Stomach smooth muscle (tissue), 2 donors: ENCODE data around the gene ZNF516.

Experiments used
- H3K27ac ChIP-seq: one replicate; pipeline ENCODE4 v1.7.0; 2013; ENCODE audit warnings: mild to moderate bottlenecking, low read length, inconsistent platforms
- H3K27me3 ChIP-seq, 2 donors: one replicate each; pipeline ENCODE4 v1.7.0; 2013; ENCODE audit warnings: low read length in 2 of 2; ENCODE audit not compliant: insufficient read depth in 2 of 2, control insufficient read depth in 1 of 2
- H3K36me3 ChIP-seq, 2 donors: one replicate each; pipeline ENCODE4 v1.7.0; 2013; ENCODE audit warnings: low read length in 2 of 2; ENCODE audit not compliant: control insufficient read depth in 2 of 2, insufficient read depth in 2 of 2
- H3K4me1 ChIP-seq: one replicate; pipeline ENCODE4 v1.7.0; 2013; ENCODE audit warnings: low read length; ENCODE audit not compliant: control insufficient read depth, insufficient read depth
- H3K4me3 ChIP-seq, 2 donors: one replicate each; pipeline ENCODE4 v1.7.0; 2013; ENCODE audit warnings: low read length in 2 of 2
- H3K9ac ChIP-seq, 2 donors: one replicate each; pipeline ENCODE4 v1.7.0; 2013; ENCODE audit warnings: low read length in 2 of 2, mild to moderate bottlenecking in 1 of 2
- H3K9me3 ChIP-seq, 2 donors: one replicate each; pipeline ENCODE4 v1.7.0; 2013; ENCODE audit warnings: low read length in 2 of 2; ENCODE audit not compliant: control insufficient read depth in 2 of 2
- donor health status: healthy.
- donor health status: Pancreatic carcinoma.

ZNF516 gene

GRCh38 chr18:76402026-76402990 is 92.7 kb downstream of the ZNF516 start:
- Histone ChIP-seq H3K4me3 (no peak overlapping the region), H3K9ac (no peak overlapping the region), H3K27me3 (no peaks in the 10 kb centered on the region), H3K9me3 (no peaks in the 10 kb centered on the region), H3K4me1 (peaks cover 11% of the 10 kb centered on the region), H3K36me3 (peaks cover 7 to 10% of the 10 kb centered on the region in 2 donors), H3K27ac (no peak overlapping the region)

GRCh38 chr18:76401498-76401897 is 93.5 kb downstream of the ZNF516 start:
- Histone ChIP-seq H3K4me1 (peaks cover 12% of the 10 kb centered on the region), H3K27ac (no peak overlapping the region), H3K36me3 (peaks cover 7 to 10% of the 10 kb centered on the region in 2 donors), H3K4me3 (no peak overlapping the region), H3K27me3 (no peaks in the 10 kb centered on the region), H3K9me3 (no peaks in the 10 kb centered on the region), H3K9ac (no peak overlapping the region)

GRCh38 chr18:76399613-76400391 is 95.2 kb downstream of the ZNF516 start:
- Histone ChIP-seq H3K36me3 (peaks cover 7 to 10% of the 10 kb centered on the region in 2 donors), H3K4me3 (no peak overlapping the region), H3K27me3 (no peaks in the 10 kb centered on the region), H3K4me1 (peaks cover 12% of the 10 kb centered on the region), H3K9me3 (no peaks in the 10 kb centered on the region), H3K27ac (no peak overlapping the region), H3K9ac (no peak overlapping the region)

- no peak overlapping the region for H3K27ac ChIP-seq
- H3K36me3 ChIP-seq = peaks cover 2 to 3% of the 10 kb centered on the region in 2 donors
- H3K4me1 ChIP-seq = peaks cover 12% of the 10 kb centered on the region
- H3K27me3 ChIP-seq = no peaks in the 10 kb centered on the region
- H3K9ac ChIP-seq = no peak overlapping the region
- H3K9me3 ChIP-seq = no peaks in the 10 kb centered on the region
- no peak overlapping the region for H3K4me3 ChIP-seq
Measured at GRCh38 chr18:76398896-76399612, 96.0 kb downstream of the ZNF516 start.

GRCh38 chr18:76398295-76398694 is 96.7 kb downstream of the ZNF516 start:
- Histone ChIP-seq H3K4me3 (no peak overlapping the region), H3K4me1 (peaks cover 12% of the 10 kb centered on the region), H3K27ac (no peak overlapping the region), H3K9me3 (no peaks in the 10 kb centered on the region), H3K27me3 (no peaks in the 10 kb centered on the region), H3K36me3 (peaks cover 2 to 3% of the 10 kb centered on the region in 2 donors), H3K9ac (no peak overlapping the region)

- Histone ChIP-seq H3K27ac (no peak overlapping the region), H3K9ac (no peak overlapping the region), H3K36me3 (peaks cover 2 to 3% of the 10 kb centered on the region in 2 donors), H3K4me3 (no peak overlapping the region), H3K4me1 (peaks cover 12% of the 10 kb centered on the region), H3K27me3 (no peaks in the 10 kb centered on the region), H3K9me3 (no peaks in the 10 kb centered on the region)
Measured at GRCh38 chr18:76397631-76398030, 97.4 kb downstream of the ZNF516 start.

- Histone ChIP-seq H3K27ac (no peak overlapping the region), H3K36me3 (peaks cover 0 to under 1% of the 10 kb centered on the region in 2 donors), H3K9me3 (no peaks in the 10 kb centered on the region), H3K4me1 (peaks cover 16% of the 10 kb centered on the region), H3K27me3 (no peaks in the 10 kb centered on the region), H3K4me3 (no peak overlapping the region), H3K9ac (no peak overlapping the region)
Measured at GRCh38 chr18:76396792-76397191, 98.2 kb downstream of the ZNF516 start.

GRCh38 chr18:76395609-76396008 is 99.4 kb downstream of the ZNF516 start:
- no peaks in the 10 kb centered on the region for H3K9me3 ChIP-seq
- no peaks in the 10 kb centered on the region for H3K36me3 ChIP-seq
- H3K9ac ChIP-seq = no peak overlapping the region
- no peak overlapping the region for H3K4me3 ChIP-seq
- no peak overlapping the region for H3K27ac ChIP-seq
- peaks cover 17% of the 10 kb centered on the region for H3K4me1 ChIP-seq
- no peaks in the 10 kb centered on the region for H3K27me3 ChIP-seq

- H3K27me3 ChIP-seq = no peaks in the 10 kb centered on the region
- H3K9ac ChIP-seq = no peak overlapping the region
- peaks cover 21% of the 10 kb centered on the region for H3K4me1 ChIP-seq
- H3K36me3 ChIP-seq = no peaks in the 10 kb centered on the region
- no peak overlapping the region for H3K27ac ChIP-seq
- H3K9me3 ChIP-seq = no peaks in the 10 kb centered on the region
- no peak overlapping the region for H3K4me3 ChIP-seq
Measured at GRCh38 chr18:76394780-76395476, 100.1 kb downstream of the ZNF516 start.

- Histone ChIP-seq H3K27ac (no peak overlapping the region), H3K9ac (no peak overlapping the region), H3K36me3 (no peaks in the 10 kb centered on the region), H3K9me3 (no peaks in the 10 kb centered on the region), H3K4me3 (no peak overlapping the region), H3K27me3 (no peaks in the 10 kb centered on the region), H3K4me1 (peaks cover 29% of the 10 kb centered on the region)
Measured at GRCh38 chr18:76392349-76392748, 102.7 kb downstream of the ZNF516 start.
